Gastrocnemius medialis (tissue), 4 donors: Measurements from ENCODE around the gene ADTRP. TPM values are rescaled to one million over a fixed set of nuclear protein-coding genes. Genes with fewer than 3 reads are reported as not detected.

Source experiments
- ATAC-seq, 2 donors: fragments of 150-250 bp; one replicate each; pipeline ENCODE4 v1.9.1; 2016
- DNase-seq, 2 donors: peaks; one replicate each; pipeline ENCODE4 v3.0.0-alpha.2; 2019
- H3K27ac ChIP-seq, 4 donors: fragments of 200-600 bp; sonication (generic); 1 replicate in 1 of 4; 2 replicates in 3 of 4; pipeline ENCODE4 v1.5.1; 2016 to 2018; ENCODE audit warnings: mild to moderate bottlenecking in 2 of 4, moderate library complexity in 1 of 4
- H3K27me3 ChIP-seq, 3 donors: fragments of 200-600 bp; sonication (generic) in 2 of 3; 1 replicate in 1 of 3; 2 replicates in 2 of 3; pipeline versions ENCODE4 v1.5.1 to v1.6.0; 2016 to 2019; ENCODE audit warnings: mild to moderate bottlenecking in 1 of 3, moderate library complexity in 1 of 3
- H3K36me3 ChIP-seq, 2 donors: fragments of 200-600 bp; sonication (generic) in 1 of 2; one replicate each; pipeline ENCODE4 v1.5.1; 2017 to 2018
- H3K4me1 ChIP-seq, 2 donors: fragments of 200-600 bp; sonication (generic) in 1 of 2; one replicate each; pipeline ENCODE4 v1.5.1; 2016 to 2017; ENCODE audit warnings: mild to moderate bottlenecking in 2 of 2
- H3K4me3 ChIP-seq, 4 donors: fragments of 200-600 bp; sonication (generic) in 3 of 4; 1 replicate in 1 of 4; 2 replicates in 3 of 4; pipeline ENCODE4 v1.5.1; 2016 to 2019; ENCODE audit warnings: mild to moderate bottlenecking in 2 of 4
- H3K9me3 ChIP-seq, 3 donors: fragments of 200-600 bp; sonication (generic) in 2 of 3; 1 replicate in 1 of 3; 2 replicates in 2 of 3; pipeline ENCODE4 v1.5.1; 2016 to 2019
- CTCF ChIP-seq, 5 experiments: fragments of 450-650 bp in 3 of 5; fragments of 200-600 bp in 2 of 5; sonication (generic) in 2 of 5; IDR thresholded peaks in 4 of 5; conservative IDR thresholded peaks in 1 of 5; 1 replicate in 4 of 5; 2 replicates in 1 of 5; pipeline ENCODE4 v1.5.1; 2016 to 2019; ENCODE audit warnings: antibody characterized with exemption in 5 of 5, mild to moderate bottlenecking in 3 of 5, moderate library complexity in 3 of 5
- POLR2A ChIP-seq, 2 donors: fragments of 450-650 bp; IDR thresholded peaks; one replicate each; pipeline ENCODE4 v1.6.1; 2017; ENCODE audit warnings: antibody characterized with exemption in 2 of 2, mild to moderate bottlenecking in 2 of 2, moderate library complexity in 2 of 2
- in situ Hi-C, 4 donors: fragments of 200-750 bp; cut with MboI; loops; one replicate each; pipeline versions ENCODE4 v1.15.0 to v1.8.0; 2017; ENCODE audit warnings: low sequenced_read_pairs in 4 of 4
- intact Hi-C: fragments of 100-400 bp; cut with DNase I; formaldehyde crosslinking; loops from one replicate; pipeline ENCODE4 v1.15.1; 2023; ENCODE audit warnings: low total_unique reads
- total RNA-seq, 4 donors: library from RNA; depleted of rRNA; stranded (reverse); fragments of >200 nt; gene quantifications; one replicate each; pipeline versions ENCODE4 v1.1.0 to v1.2.3, GENCODE V29; 2016

The ADTRP gene
- total RNA-seq, 4 donors from 2014 or later, result 0.31 to 0.73 TPM; not detected in 2

DNA sequence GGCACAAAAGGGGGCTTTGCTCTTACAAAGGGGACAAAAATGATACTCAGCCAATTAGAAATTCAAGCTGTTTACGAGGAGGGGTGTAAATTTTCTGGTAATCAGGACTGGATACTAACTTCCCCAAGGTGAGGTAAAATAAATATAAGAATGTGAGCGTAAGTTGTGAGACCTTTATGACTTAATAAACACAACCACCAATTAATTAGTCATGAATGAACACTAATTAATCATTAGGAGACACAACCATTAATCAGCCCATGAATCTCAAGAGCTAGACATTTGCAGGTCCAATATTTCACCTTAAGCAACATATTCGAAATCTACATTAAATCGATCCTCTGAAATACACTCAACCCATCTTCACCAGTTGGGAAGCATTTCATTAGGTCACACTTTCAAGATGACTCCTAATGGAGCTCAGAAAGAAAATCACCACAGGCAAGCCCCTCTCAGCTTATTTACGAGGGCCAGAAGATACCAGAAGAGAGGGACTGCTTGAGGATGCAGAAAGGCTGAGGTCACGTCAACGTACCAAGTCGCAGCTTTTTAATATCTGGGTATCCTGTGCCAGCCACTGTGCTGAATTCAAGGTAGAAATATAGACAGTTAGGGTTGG, 2.7 kb downstream of the ADTRP start:
- no peak for ATAC-seq
- H3K27ac ChIP-seq, result no peak overlapping the region
- intact Hi-C loops, result no loop called here
- H3K9me3 ChIP-seq, result no peaks in the 10 kb centered on the region
- no peaks in the 10 kb centered on the region for H3K27me3 ChIP-seq
- TF ChIP-seq POLR2A (IDR thresholded peaks at IDR 0.05) (no peak), CTCF (IDR thresholded peaks at IDR 0.05 in 4 of 5, conservative IDR thresholded peaks at IDR 0.05 in 1 of 5) (no peak)
- no peak for DNase-seq
- H3K36me3 ChIP-seq, result no peaks in the 10 kb centered on the region
- no peak overlapping the region for H3K4me3 ChIP-seq
- H3K4me1 ChIP-seq, result peaks cover 0 to 3% of the 10 kb centered on the region in 2 donors
- in situ Hi-C loops, result no loop called here

GRCh38 chr6:11774426-11774825, 4.2 kb downstream of the ADTRP start:
- no peak overlapping the region for H3K4me3 ChIP-seq
- ATAC-seq (no peak), DNase-seq (no peak)
- no peaks in the 10 kb centered on the region for H3K36me3 ChIP-seq
- H3K27me3 ChIP-seq, result no peaks in the 10 kb centered on the region
- TF ChIP-seq POLR2A (IDR thresholded peaks at IDR 0.05) (no peak), CTCF (IDR thresholded peaks at IDR 0.05 in 4 of 5, conservative IDR thresholded peaks at IDR 0.05 in 1 of 5) (no peak)
- intact Hi-C loops, result no loop called here
- no peaks in the 10 kb centered on the region for H3K9me3 ChIP-seq
- H3K27ac ChIP-seq, result no peak overlapping the region
- peaks cover 3 to 6% of the 10 kb centered on the region in 2 donors for H3K4me1 ChIP-seq
- in situ Hi-C loops, result no loop called here

GRCh38 chr6:11773581-11773980, 5.0 kb downstream of the ADTRP start:
- no peaks in the 10 kb centered on the region for H3K36me3 ChIP-seq
- H3K4me3 ChIP-seq, result no peak overlapping the region
- DNase-seq, result no peak
- no peak for ATAC-seq
- no peak overlapping the region for H3K27ac ChIP-seq
- no peaks in the 10 kb centered on the region for H3K9me3 ChIP-seq
- in situ Hi-C loops, result no loop called here
- TF ChIP-seq POLR2A (IDR thresholded peaks at IDR 0.05) (no peak), CTCF (IDR thresholded peaks at IDR 0.05 in 4 of 5, conservative IDR thresholded peaks at IDR 0.05 in 1 of 5) (no peak)
- intact Hi-C loops, result no loop called here
- H3K4me1 ChIP-seq, result peaks cover 3 to 6% of the 10 kb centered on the region in 2 donors
- no peaks in the 10 kb centered on the region for H3K27me3 ChIP-seq

- Histone ChIP-seq H3K4me3 (no peak overlapping the region), H3K9me3 (no peaks in the 10 kb centered on the region), H3K36me3 (no peaks in the 10 kb centered on the region), H3K27ac (no peak overlapping the region), H3K4me1 (peaks cover 3 to 6% of the 10 kb centered on the region in 2 donors), H3K27me3 (no peaks in the 10 kb centered on the region)
- in situ Hi-C loops, result no loop called here
- DNase-seq, result no peak
- no peak for ATAC-seq
- intact Hi-C loops, result no loop called here
- TF ChIP-seq POLR2A (IDR thresholded peaks at IDR 0.05) (no peak), CTCF (IDR thresholded peaks at IDR 0.05 in 4 of 5, conservative IDR thresholded peaks at IDR 0.05 in 1 of 5) (no peak)
Measured at GRCh38 chr6:11773013-11773412, 5.6 kb downstream of the ADTRP start.
